ENCODE results near the gene NUBP2. TPM values are rescaled to one million over a fixed set of nuclear protein-coding genes. Genes with fewer than 3 reads are reported as not detected.

NUBP2 gene
- total and polyA plus RNA-seq, 2 donors (not counting 3 experiments of a cell fraction or from before 2014, with no cell fraction given) = 55.0 to 69.6 TPM

DNA sequence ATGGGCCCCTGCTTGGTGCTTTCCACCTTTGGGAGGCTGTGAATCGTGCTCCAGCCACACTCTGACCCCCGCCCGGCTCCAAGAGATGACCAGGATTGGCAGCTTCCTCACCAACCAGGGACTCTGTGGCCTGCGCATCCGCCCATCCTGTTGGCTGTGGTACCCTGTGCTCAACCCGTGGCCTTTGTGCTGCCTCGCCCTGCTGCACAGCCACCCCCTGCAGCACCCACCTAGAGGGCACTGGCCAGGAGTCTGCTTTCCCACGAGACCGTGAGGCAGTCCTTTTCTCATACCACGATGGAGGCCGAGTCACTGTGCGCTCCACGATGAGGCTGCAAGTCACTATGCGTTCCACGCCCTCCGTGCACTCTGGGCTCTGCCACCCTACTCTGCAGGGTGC, 30.8 kb upstream of the NUBP2 start:
- H2AFZ ChIP-seq (ENCODE audit: low read depth, low read length) = no peak overlapping the region
- no peak overlapping the region for H3K4me3 ChIP-seq (replicated peaks in 1 of 3; ENCODE audit: insufficient read depth in 1 of 3, low read depth in 1 of 3, low read length in 3 of 3)
- no peaks in the 10 kb centered on the region for H3K79me2 ChIP-seq (ENCODE audit: control insufficient read depth, insufficient read depth, low read length)
- POLR2A ChIA-PET = no interaction called here
- H3K27me3 ChIP-seq (ENCODE audit: control insufficient read depth in 2 of 2, insufficient read depth in 2 of 2, low read length in 2 of 2) = no peaks in the 10 kb centered on the region
- DNase-seq (ENCODE audit: low read depth, low spot score) (no peak), FAIRE-seq (no peak)
- intact Hi-C loops (cut with micrococcal nuclease) = no loop called here
- peaks cover 7 to 44% of the 10 kb centered on the region in 2 experiments for H3K36me3 ChIP-seq (ENCODE audit: control insufficient read depth in 2 of 2, extremely low read depth in 1 of 2, insufficient read depth in 2 of 2, low read length in 2 of 2)
- H4K20me1 ChIP-seq (replicated peaks; ENCODE audit: control insufficient read depth, extremely low read depth, insufficient read depth, low read length) = no peaks in the 10 kb centered on the region
- no peaks in the 10 kb centered on the region for H3K9me1 ChIP-seq (replicated peaks; ENCODE audit: control insufficient read depth, extremely low read depth, insufficient read depth, low read length)
- BruUV-seq (replicated peaks) = no TSS peak
- no peak overlapping the region for H3K9ac ChIP-seq (replicated peaks; ENCODE audit: extremely low read depth, insufficient read depth, low read length)
- CTCF ChIA-PET = interaction anchor here (0.8 to 1.3 kb wide), 2 partner anchors 19 to 74 kb away, joined by 3 read pairs; partner anchors contain the start of gene JPT2
- no peak overlapping the region for H3K27ac ChIP-seq (ENCODE audit: insufficient read depth, low read depth, low read length)
- no peak overlapping the region for H3K4me2 ChIP-seq (ENCODE audit: insufficient read depth, low read length)
- H3K9me3 ChIP-seq (replicated peaks; ENCODE audit: control insufficient read depth, insufficient read depth, low read length) = no peaks in the 10 kb centered on the region
- dilution Hi-C loops (cut with MboI; ENCODE audit: extremely low pct_ligation_motif_present, low sequenced_read_pairs) = no loop called here
- no peaks in the 10 kb centered on the region for H3K4me1 ChIP-seq (ENCODE audit: control insufficient read depth, extremely low read depth, insufficient read depth, low read length)
- TF ChIP-seq POLR2AphosphoS5 (IDR thresholded peaks at IDR 0.05; ENCODE audit: insufficient read depth, low read depth, low read length) = no peak
- TF ChIP-seq CTCF (IDR thresholded peaks at IDR 0.05; ENCODE audit: extremely low read depth in 1 of 2, insufficient read depth in 1 of 2, low read depth in 1 of 2, low read length in 2 of 2) = no peak
- no peak for TF ChIP-seq GATA2 (IDR thresholded peaks at IDR 0.05; ENCODE audit: insufficient read depth, insufficient read length, low read depth, low read length)
- TF ChIP-seq MYC (IDR thresholded peaks at IDR 0.05; ENCODE audit: low read depth, low read length) = no peak
- no peak for TF ChIP-seq EZH2 (IDR thresholded peaks at IDR 0.05; ENCODE audit: borderline replicate concordance, low read depth, low read length, severe bottlenecking)
- no peak for TF ChIP-seq MAX (IDR thresholded peaks at IDR 0.05; ENCODE audit: insufficient read depth, insufficient read length)
- TF ChIP-seq POLR2A (IDR thresholded peaks at IDR 0.05; ENCODE audit: low read depth, low read length) = no peak
- no peak for TF ChIP-seq JUN (IDR thresholded peaks at IDR 0.05; ENCODE audit: borderline replicate concordance, insufficient read depth, insufficient read length, low read depth)
- no peak for TF ChIP-seq FOS (IDR thresholded peaks at IDR 0.05; ENCODE audit: borderline replicate concordance, insufficient read depth, low read length)
